22Rv1 (cell line): ENCODE results near the gene SLC4A11.

ENCODE experiments used
- H3K27ac ChIP-seq: fragments of 450-650 bp; 2 replicates; pipeline ENCODE4 v1.5.1; 2017
- ZFX ChIP-seq: fragments of 450-650 bp; IDR thresholded peaks from 2 replicates; pipeline ENCODE4 v1.6.1; 2017; ENCODE audit warnings: antibody characterized with exemption, borderline replicate concordance
- TF ChIP-seq, protein P1 (sequence below): fragments of 450-650 bp; IDR thresholded peaks from 2 replicates; pipeline ENCODE4 v1.5.1; 2017; ENCODE audit warnings: mild to moderate bottlenecking

The SLC4A11 gene

DNA sequence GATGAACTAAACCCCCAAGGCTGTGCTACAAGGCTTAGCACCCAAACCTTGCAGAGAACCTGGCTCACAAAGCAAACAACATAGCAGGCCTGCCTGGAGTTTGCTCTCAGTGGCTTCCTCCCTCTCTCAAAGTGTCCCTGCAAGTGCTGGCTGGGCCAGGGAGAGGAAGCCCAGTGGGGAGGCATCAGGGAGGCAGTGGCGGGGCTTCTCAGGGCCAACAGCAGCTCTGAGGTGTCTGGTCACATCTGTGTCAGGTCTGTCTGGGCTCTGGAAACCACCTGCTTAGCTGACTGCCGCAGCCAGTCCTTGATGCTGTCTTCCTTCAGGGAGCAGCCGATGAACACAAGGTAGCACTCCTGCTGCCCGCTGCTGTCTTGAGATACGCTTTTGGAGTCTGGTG is 16.7 kb upstream of the SLC4A11 start:
- TF ChIP-seq, protein P1, sequence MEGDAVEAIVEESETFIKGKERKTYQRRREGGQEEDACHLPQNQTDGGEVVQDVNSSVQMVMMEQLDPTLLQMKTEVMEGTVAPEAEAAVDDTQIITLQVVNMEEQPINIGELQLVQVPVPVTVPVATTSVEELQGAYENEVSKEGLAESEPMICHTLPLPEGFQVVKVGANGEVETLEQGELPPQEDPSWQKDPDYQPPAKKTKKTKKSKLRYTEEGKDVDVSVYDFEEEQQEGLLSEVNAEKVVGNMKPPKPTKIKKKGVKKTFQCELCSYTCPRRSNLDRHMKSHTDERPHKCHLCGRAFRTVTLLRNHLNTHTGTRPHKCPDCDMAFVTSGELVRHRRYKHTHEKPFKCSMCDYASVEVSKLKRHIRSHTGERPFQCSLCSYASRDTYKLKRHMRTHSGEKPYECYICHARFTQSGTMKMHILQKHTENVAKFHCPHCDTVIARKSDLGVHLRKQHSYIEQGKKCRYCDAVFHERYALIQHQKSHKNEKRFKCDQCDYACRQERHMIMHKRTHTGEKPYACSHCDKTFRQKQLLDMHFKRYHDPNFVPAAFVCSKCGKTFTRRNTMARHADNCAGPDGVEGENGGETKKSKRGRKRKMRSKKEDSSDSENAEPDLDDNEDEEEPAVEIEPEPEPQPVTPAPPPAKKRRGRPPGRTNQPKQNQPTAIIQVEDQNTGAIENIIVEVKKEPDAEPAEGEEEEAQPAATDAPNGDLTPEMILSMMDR, result no peak
- TF ChIP-seq ZFX, result no peak
- no peak overlapping the region for H3K27ac ChIP-seq

DNA sequence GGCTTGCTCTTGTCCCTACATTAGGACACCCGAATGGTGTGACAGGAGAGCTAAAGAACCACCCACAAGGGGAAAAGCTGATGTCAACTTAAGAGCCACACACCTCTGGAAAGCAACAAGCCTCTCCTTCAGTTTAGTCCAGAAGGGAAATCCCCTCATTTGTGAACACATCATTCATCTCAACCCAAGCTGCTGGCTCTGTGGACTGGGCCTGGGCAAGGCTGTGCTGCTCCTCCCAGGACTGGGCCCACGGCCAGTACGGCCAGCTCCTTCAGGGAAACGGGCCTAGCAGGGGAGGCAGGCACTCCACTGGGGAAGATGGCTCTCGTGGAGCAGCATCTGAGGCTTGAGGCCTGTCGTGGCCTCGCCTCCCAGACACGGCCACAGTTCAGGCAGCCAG is 12.8 kb upstream of the SLC4A11 start:
- no peak overlapping the region for H3K27ac ChIP-seq
- TF ChIP-seq, protein P1, result no peak
- no peak for TF ChIP-seq ZFX

DNA sequence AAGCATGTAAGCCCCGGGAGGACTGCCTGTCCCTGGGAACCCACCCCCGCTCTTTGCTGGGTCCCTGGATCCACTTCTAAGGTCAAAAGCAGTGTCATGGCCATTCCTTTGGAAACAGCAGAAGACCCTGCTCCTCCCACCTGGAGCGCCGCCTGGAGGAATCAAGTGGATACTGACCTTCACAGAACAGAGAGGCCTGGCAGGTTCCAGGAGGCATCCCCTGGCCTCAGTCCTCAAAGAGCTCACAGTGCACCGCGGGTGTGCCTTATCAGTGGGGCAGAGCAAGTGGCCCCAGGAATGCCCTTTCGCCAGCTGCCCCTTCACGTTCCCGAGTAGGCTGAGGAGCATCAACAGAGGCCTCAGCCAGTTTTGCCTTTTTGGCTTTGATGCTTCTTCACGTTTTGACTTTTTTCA is 11.1 kb upstream of the SLC4A11 start:
- no peak overlapping the region for H3K27ac ChIP-seq
- no peak for TF ChIP-seq ZFX
- TF ChIP-seq, protein P1, result peak; percentile 75

- H3K27ac ChIP-seq, result no peak overlapping the region
- TF ChIP-seq ZFX, result no peak
- TF ChIP-seq, protein P1, result no peak
Observed at GRCh38 chr20:3248993-3249347, 10.0 kb upstream of the SLC4A11 start.

DNA sequence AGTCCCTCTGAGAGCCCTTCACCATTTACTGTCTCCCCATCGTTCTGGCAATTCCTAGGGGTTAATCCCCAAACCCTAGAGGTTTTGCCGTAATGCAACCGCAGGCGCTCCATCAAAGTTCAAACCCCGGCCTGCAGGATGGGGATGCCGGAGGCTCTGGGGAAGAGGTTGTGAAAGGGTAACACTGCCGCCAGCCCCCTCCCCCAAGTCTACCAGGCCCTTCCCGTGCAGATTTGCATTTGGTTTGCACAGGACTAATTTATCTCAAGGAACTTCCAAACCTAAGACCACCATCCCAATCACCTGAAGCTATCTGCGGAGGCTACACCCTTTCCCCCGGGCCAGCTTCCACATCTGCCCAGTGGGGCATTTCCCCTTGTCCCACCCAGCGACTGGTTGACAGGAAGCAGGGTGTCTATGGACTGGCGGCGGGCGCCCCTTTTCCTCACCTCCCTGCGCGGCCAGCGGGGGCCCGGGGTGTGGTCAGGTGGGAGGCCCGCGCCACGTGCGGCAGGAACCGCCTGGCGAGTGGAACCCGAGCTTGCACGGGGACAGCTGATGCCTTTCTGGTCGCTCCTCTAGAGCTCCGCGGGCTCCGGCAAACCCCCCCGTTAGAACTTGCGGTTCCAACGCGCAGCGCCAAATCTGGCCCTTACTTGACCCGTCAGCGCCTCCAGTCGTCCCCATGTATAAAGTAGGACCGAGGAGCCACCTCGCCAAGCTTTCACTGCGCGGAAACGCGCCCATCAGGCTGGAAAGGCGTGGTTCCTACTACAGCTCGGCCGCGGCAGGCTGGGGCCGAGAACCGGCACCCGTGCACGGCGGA is 9.4 kb upstream of the SLC4A11 start:
- TF ChIP-seq, protein P1, result no peak
- TF ChIP-seq ZFX, result no peak
- H3K27ac ChIP-seq, result no peak overlapping the region

DNA sequence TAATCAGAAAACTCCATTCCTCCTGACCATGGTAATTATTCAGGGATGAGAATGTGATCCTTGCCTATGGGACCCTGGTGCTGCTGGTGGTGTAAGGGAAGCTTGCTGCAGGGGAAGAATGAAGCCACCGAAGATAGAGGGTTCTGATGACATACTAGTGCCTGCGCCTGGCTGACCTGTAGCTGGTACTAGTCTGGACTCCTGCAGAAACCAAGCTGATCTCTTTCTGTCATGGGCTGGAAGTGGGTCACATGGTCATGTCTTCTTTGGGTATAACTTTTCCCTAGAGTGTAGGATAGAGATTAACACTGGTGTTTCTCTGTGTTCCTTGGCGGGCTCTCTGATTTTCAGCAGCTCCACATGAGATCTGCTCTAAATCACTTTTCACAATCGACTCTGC is 8.6 kb upstream of the SLC4A11 start:
- TF ChIP-seq, protein P1, result no peak
- no peak for TF ChIP-seq ZFX
- no peak overlapping the region for H3K27ac ChIP-seq

- no peak overlapping the region for H3K27ac ChIP-seq
- TF ChIP-seq ZFX, result no peak
- TF ChIP-seq, protein P1, result no peak
Observed at GRCh38 chr20:3246682-3247081, 7.7 kb upstream of the SLC4A11 start.
